RWPE1 (cell line): ENCODE data around the gene ARMH4.

Experiments
- CTCF ChIA-PET: fragments of 350-600 bp; sonication (Branson Sonifier 250); formaldehyde crosslinking; extraction: SDS; loops from one replicate; lab custom pipeline; 2021; lab: Yijun Ruan, JAX
- POLR2A ChIA-PET: fragments of 400-600 bp; formaldehyde crosslinking; extraction: SDS; loops from one replicate; lab custom pipeline; 2020; ENCODE audit warnings: antibody characterized with exemption; ENCODE audit not compliant: low non-redundant PET; lab: Yijun Ruan, JAX
- DNase-seq: peaks from one replicate; pipeline ENCODE4 v3.0.0; 2012; ENCODE audit warnings: low spot score
- H3K27ac ChIP-seq: fragments of 450-650 bp; 2 replicates; pipeline ENCODE4 v1.5.1; 2017
- TF ChIP-seq, protein P1 (sequence below): fragments of 450-650 bp; conservative IDR thresholded peaks from 2 replicates; pipeline ENCODE4 v1.5.1; 2017; ENCODE audit warnings: low read depth, mild to moderate bottlenecking

The ARMH4 gene

DNA sequence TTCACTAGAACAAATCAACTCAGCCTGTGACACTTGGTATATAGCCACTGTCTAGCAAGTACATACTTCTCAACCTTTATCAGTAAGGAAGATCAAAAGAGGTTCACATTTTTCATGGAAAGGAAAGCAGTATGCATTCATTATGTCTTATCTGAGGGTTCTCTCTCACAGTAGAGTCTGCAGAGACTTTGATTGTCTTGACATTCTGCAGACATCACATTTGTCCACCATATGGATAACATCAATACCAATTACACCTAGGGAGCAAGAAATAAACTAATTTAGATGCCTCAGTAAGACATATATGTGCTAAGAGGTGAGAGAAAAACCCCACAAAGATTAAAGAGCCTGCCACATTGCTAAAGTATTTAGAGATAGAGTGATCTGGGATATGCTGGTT lies 175.3 kb downstream of the ARMH4 start:
- H3K27ac ChIP-seq, result no peak overlapping the region
- TF ChIP-seq, protein P1, sequence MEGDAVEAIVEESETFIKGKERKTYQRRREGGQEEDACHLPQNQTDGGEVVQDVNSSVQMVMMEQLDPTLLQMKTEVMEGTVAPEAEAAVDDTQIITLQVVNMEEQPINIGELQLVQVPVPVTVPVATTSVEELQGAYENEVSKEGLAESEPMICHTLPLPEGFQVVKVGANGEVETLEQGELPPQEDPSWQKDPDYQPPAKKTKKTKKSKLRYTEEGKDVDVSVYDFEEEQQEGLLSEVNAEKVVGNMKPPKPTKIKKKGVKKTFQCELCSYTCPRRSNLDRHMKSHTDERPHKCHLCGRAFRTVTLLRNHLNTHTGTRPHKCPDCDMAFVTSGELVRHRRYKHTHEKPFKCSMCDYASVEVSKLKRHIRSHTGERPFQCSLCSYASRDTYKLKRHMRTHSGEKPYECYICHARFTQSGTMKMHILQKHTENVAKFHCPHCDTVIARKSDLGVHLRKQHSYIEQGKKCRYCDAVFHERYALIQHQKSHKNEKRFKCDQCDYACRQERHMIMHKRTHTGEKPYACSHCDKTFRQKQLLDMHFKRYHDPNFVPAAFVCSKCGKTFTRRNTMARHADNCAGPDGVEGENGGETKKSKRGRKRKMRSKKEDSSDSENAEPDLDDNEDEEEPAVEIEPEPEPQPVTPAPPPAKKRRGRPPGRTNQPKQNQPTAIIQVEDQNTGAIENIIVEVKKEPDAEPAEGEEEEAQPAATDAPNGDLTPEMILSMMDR, result no peak
- CTCF ChIA-PET, result no interaction called here
- POLR2A ChIA-PET, result no interaction called here
- DNase-seq, result no peak

- no peak for DNase-seq
- CTCF ChIA-PET, result no interaction called here
- TF ChIP-seq, protein P1, result no peak
- no peak overlapping the region for H3K27ac ChIP-seq
- POLR2A ChIA-PET, result no interaction called here
Observed at GRCh38 chr14:57974896-57975295, 177.1 kb downstream of the ARMH4 start.

- TF ChIP-seq, protein P1, result no peak
- CTCF ChIA-PET, result no interaction called here
Observed at GRCh38 chr14:57970594-57970993, 181.4 kb downstream of the ARMH4 start.

GRCh38 chr14:57970175-57970574 lies 181.8 kb downstream of the ARMH4 start:
- DNase-seq, result no peak
- no peak overlapping the region for H3K27ac ChIP-seq
- ChIA-PET POLR2A (no interaction called here), CTCF (no interaction called here)
- TF ChIP-seq, protein P1, result no peak

More at GRCh38 chr14:57970594-57970993, 181.4 kb downstream of the ARMH4 start:
- POLR2A ChIA-PET, result no interaction called here
- no peak for DNase-seq
- H3K27ac ChIP-seq, result no peak overlapping the region

- POLR2A ChIA-PET, result no interaction called here
- DNase-seq, result no peak
- CTCF ChIA-PET, result no interaction called here
- H3K27ac ChIP-seq, result no peak overlapping the region
- TF ChIP-seq, protein P1, result no peak
Observed at GRCh38 chr14:57963071-57963470, 188.9 kb downstream of the ARMH4 start.

GRCh38 chr14:57962325-57963035 lies 189.5 kb downstream of the ARMH4 start:
- ChIA-PET CTCF (no interaction called here), POLR2A (no interaction called here)
- H3K27ac ChIP-seq, result no peak overlapping the region
- TF ChIP-seq, protein P1, result no peak
- no peak for DNase-seq

DNA sequence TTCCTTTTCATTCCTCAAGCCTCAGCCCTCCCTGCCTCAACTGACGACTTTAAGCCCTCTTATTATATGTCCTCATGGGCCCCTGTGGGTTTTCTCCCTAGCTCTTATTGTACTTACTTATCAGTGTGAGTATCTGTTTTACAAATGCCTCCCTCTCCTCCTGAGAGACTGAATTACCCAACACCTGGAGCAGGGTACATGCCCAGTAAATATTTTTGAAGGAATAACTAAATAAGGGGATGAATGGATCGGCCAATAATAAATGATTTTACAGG lies 190.3 kb downstream of the ARMH4 start:
- no peak overlapping the region for H3K27ac ChIP-seq
- TF ChIP-seq, protein P1, result no peak
- CTCF ChIA-PET, result no interaction called here
- POLR2A ChIA-PET, result no interaction called here
- no peak for DNase-seq
